Measurements from ENCODE around the gene ETV6.

The ETV6 gene

DNA sequence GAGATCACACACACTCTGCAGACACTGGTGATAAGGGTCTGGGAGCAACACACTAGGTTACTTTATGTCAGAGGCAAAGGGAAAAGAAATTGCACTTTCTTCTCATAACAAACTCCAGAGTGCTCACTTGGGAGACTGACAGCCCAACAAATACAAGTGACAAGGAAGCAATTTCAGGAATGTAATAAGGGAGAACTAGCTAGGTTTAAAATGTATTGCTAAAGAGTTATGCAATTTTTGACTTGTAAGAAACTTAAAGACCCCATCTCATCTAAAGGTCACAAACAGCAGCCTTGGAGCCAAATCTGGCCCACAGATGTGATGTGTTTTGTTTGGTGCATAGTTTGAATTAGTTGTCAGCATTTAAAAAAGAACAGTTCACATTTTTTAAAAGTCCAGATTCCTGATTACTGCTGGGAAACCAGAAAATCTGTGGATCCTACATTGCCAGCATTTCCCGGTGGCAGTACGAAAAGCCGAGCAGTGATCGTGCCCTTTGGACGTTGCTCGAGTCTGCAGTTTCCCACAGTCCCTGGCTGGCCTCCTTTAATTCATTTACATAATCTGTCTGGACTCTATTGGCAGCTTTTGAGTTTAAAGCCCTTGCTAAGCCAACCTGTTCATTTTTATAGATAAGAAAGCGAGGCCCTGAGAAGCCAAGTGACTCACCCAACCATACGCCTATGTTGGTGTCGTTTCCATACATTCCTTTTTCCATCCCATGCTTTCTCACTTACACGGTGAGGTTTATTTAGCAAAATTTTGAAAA, 42.0 kb upstream of the ETV6 start:
- Histone ChIP-seq H3K9ac (ENCODE audit: low read depth, low read length) (no peak overlapping the region), H3K27me3 (ENCODE audit: insufficient read depth, low read length, poor library complexity) (no peaks in the 10 kb centered on the region), H3K9me3 (ENCODE audit: insufficient read depth, low read length, severe bottlenecking) (no peaks in the 10 kb centered on the region), H2AFZ (ENCODE audit: low read depth, low read length) (no peak overlapping the region), H3K4me3 (ENCODE audit: low read depth in 1 of 2, low read length in 2 of 2) (no peak overlapping the region), H3K27ac (ENCODE audit: low read length) (no peak overlapping the region), H3K79me2 (ENCODE audit: insufficient read depth, low read length) (no peaks in the 10 kb centered on the region), H3K4me1 (ENCODE audit: insufficient read depth, low read length) (no peaks in the 10 kb centered on the region), H3K36me3 (ENCODE audit: insufficient read depth, low read length) (no peaks in the 10 kb centered on the region), H3K4me2 (ENCODE audit: insufficient read depth, low read length) (no peak overlapping the region), H4K20me1 (ENCODE audit: insufficient read depth, low read length) (no peaks in the 10 kb centered on the region)
- no peak for TF ChIP-seq EZH2 (IDR thresholded peaks at IDR 0.05; ENCODE audit: borderline replicate concordance, low read depth, low read length, severe bottlenecking)
- TF ChIP-seq, protein P1, sequence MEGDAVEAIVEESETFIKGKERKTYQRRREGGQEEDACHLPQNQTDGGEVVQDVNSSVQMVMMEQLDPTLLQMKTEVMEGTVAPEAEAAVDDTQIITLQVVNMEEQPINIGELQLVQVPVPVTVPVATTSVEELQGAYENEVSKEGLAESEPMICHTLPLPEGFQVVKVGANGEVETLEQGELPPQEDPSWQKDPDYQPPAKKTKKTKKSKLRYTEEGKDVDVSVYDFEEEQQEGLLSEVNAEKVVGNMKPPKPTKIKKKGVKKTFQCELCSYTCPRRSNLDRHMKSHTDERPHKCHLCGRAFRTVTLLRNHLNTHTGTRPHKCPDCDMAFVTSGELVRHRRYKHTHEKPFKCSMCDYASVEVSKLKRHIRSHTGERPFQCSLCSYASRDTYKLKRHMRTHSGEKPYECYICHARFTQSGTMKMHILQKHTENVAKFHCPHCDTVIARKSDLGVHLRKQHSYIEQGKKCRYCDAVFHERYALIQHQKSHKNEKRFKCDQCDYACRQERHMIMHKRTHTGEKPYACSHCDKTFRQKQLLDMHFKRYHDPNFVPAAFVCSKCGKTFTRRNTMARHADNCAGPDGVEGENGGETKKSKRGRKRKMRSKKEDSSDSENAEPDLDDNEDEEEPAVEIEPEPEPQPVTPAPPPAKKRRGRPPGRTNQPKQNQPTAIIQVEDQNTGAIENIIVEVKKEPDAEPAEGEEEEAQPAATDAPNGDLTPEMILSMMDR (IDR thresholded peaks at IDR 0.05; ENCODE audit: borderline replicate concordance, extremely low read depth, low read length, poor library complexity, severe bottlenecking): no peak
- ATAC-seq (ENCODE audit: insufficient read depth, low read depth) (no peak), DNase-seq (no peak)

DNA sequence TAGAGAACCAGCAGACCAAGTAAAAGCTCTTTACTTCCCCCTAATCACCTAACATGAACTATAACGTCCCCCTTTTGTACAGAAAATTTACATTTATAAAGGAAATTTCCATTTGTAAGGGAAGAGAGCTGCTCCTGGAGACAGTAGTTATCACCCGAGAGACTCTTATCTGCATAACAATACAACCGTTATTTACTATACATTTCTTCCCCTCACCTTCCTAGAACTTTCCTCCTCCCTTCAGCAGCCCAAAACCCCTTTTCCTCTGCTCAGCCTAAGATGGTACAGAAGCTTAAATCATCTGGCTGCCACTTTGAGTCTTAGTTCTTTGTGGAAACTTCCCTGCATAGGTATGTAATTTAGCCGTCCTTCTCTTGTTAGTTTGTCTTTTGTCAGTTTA, 40.4 kb upstream of the ETV6 start:
- Histone ChIP-seq H3K79me2 (ENCODE audit: insufficient read depth, low read length) (no peaks in the 10 kb centered on the region), H3K9ac (ENCODE audit: low read depth, low read length) (no peak overlapping the region), H3K4me1 (ENCODE audit: insufficient read depth, low read length) (no peaks in the 10 kb centered on the region), H3K9me3 (ENCODE audit: insufficient read depth, low read length, severe bottlenecking) (no peaks in the 10 kb centered on the region), H2AFZ (ENCODE audit: low read depth, low read length) (no peak overlapping the region), H3K36me3 (ENCODE audit: insufficient read depth, low read length) (no peaks in the 10 kb centered on the region), H4K20me1 (ENCODE audit: insufficient read depth, low read length) (no peaks in the 10 kb centered on the region), H3K27ac (ENCODE audit: low read length) (no peak overlapping the region), H3K4me2 (ENCODE audit: insufficient read depth, low read length) (no peak overlapping the region), H3K27me3 (ENCODE audit: insufficient read depth, low read length, poor library complexity) (no peaks in the 10 kb centered on the region), H3K4me3 (ENCODE audit: low read depth in 1 of 2, low read length in 2 of 2) (no peak overlapping the region)
- DNase-seq: no peak
- TF ChIP-seq, protein P1 (IDR thresholded peaks at IDR 0.05; ENCODE audit: borderline replicate concordance, extremely low read depth, low read length, poor library complexity, severe bottlenecking): no peak
- TF ChIP-seq EZH2 (IDR thresholded peaks at IDR 0.05; ENCODE audit: borderline replicate concordance, low read depth, low read length, severe bottlenecking): no peak
- no peak for ATAC-seq (ENCODE audit: insufficient read depth, low read depth)

DNA sequence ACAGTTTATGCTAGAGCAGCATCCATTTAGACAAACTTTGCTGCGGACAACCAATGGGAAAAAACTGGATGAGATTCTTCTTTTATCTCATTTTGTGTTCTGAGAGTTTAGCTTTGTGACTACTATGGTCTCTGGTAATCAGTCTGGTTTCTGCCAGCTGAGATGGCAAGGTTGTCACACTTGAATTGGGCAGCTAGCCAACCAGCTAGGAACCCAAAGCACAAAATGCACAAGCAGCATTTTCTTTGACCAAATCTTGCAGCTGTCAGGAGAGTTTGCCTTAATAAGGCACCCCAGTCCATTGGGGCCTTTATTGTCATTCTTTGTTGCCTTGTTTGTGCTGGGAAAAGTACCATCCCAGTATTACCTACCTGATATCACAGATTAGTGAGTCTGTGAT, 34.0 kb upstream of the ETV6 start:
- no peaks in the 10 kb centered on the region for H4K20me1 ChIP-seq (ENCODE audit: insufficient read depth, low read length)
- H3K4me2 ChIP-seq (ENCODE audit: insufficient read depth, low read length): no peak overlapping the region
- TF ChIP-seq, protein P1 (IDR thresholded peaks at IDR 0.05; ENCODE audit: borderline replicate concordance, extremely low read depth, low read length, poor library complexity, severe bottlenecking): no peak
- TF ChIP-seq EZH2 (IDR thresholded peaks at IDR 0.05; ENCODE audit: borderline replicate concordance, low read depth, low read length, severe bottlenecking): no peak
- H3K79me2 ChIP-seq (ENCODE audit: insufficient read depth, low read length): no peaks in the 10 kb centered on the region
- no peaks in the 10 kb centered on the region for H3K36me3 ChIP-seq (ENCODE audit: insufficient read depth, low read length)
- H3K27me3 ChIP-seq (ENCODE audit: insufficient read depth, low read length, poor library complexity): no peaks in the 10 kb centered on the region
- no peak overlapping the region for H3K27ac ChIP-seq (ENCODE audit: low read length)
- DNase-seq: no peak
- H3K9me3 ChIP-seq (ENCODE audit: insufficient read depth, low read length, severe bottlenecking): no peaks in the 10 kb centered on the region
- no peak overlapping the region for H2AFZ ChIP-seq (ENCODE audit: low read depth, low read length)
- H3K9ac ChIP-seq (ENCODE audit: low read depth, low read length): no peak overlapping the region
- no peaks in the 10 kb centered on the region for H3K4me1 ChIP-seq (ENCODE audit: insufficient read depth, low read length)
- ATAC-seq (ENCODE audit: insufficient read depth, low read depth): no peak
- no peak overlapping the region for H3K4me3 ChIP-seq (ENCODE audit: low read depth in 1 of 2, low read length in 2 of 2)
